KOPT-K1 (cell line): ENCODE data around the gene RALA.
"Not testable (repeated sequence)": the region's sequence is repeated elsewhere in the genome, so short reads cannot be mapped to it uniquely, and the experiment has no call there.

Experiments
- H3K27ac ChIP-seq: fragments of 200-600 bp; sonication (generic); 2 replicates; pipeline ENCODE4 v1.5.1; 2016; ENCODE audit warnings: antibody characterized with exemption, mild to moderate bottlenecking, low read depth, low read length; ENCODE audit not compliant: poor library complexity, severe bottlenecking
- H3K36me3 ChIP-seq: fragments of 200-600 bp; sonication (generic); 2 replicates; pipeline ENCODE4 v1.5.1; 2017; ENCODE audit warnings: antibody characterized with exemption, mild to moderate bottlenecking, low read length, moderate library complexity; ENCODE audit not compliant: insufficient read depth
- H3K9me3 ChIP-seq: fragments of 200-600 bp; sonication (generic); 2 replicates; pipeline ENCODE4 v1.5.1; 2017; ENCODE audit warnings: antibody characterized with exemption, low read length, mild to moderate bottlenecking; ENCODE audit not compliant: insufficient read depth, poor library complexity, severe bottlenecking

The RALA gene

GRCh38 chr7:39678930-39679709 is 55.7 kb downstream of the RALA start:
- no peak overlapping the region for H3K27ac ChIP-seq
- peaks cover 10% of the 10 kb centered on the region for H3K9me3 ChIP-seq
- H3K36me3 ChIP-seq, result no peaks in the 10 kb centered on the region

GRCh38 chr7:39679874-39680273 is 56.5 kb downstream of the RALA start:
- not testable (repeated sequence) for H3K9me3 ChIP-seq, H3K36me3 ChIP-seq, H3K27ac ChIP-seq

GRCh38 chr7:39681887-39682441 is 58.6 kb downstream of the RALA start:
- no peaks in the 10 kb centered on the region for H3K36me3 ChIP-seq
- no peak overlapping the region for H3K27ac ChIP-seq
- peaks cover 3% of the 10 kb centered on the region for H3K9me3 ChIP-seq

- Histone ChIP-seq H3K36me3 (peaks cover 2% of the 10 kb centered on the region; the same call in 1 of the 2 replicates), H3K9me3 (no peaks in the 10 kb centered on the region), H3K27ac (no peak overlapping the region)
Measured at GRCh38 chr7:39683216-39683845, 60.0 kb downstream of the RALA start.

GRCh38 chr7:39686261-39686924 is 63.0 kb downstream of the RALA start:
- Histone ChIP-seq H3K36me3 (peaks cover 24% of the 10 kb centered on the region), H3K9me3 (no peaks in the 10 kb centered on the region), H3K27ac (no peak overlapping the region)

- Histone ChIP-seq H3K9me3 (no peaks in the 10 kb centered on the region), H3K36me3 (peaks cover 34% of the 10 kb centered on the region), H3K27ac (no peak overlapping the region)
Measured at GRCh38 chr7:39688611-39689480, 65.5 kb downstream of the RALA start.

- no peaks in the 10 kb centered on the region for H3K9me3 ChIP-seq
- peaks cover 38% of the 10 kb centered on the region for H3K36me3 ChIP-seq
- H3K27ac ChIP-seq, result no peak overlapping the region
Measured at GRCh38 chr7:39691821-39692220, 68.4 kb downstream of the RALA start.

GRCh38 chr7:39693086-39693485 is 69.7 kb downstream of the RALA start:
- peaks cover 50% of the 10 kb centered on the region for H3K36me3 ChIP-seq
- H3K27ac ChIP-seq, H3K9me3 ChIP-seq: not testable (repeated sequence)

GRCh38 chr7:39693812-39694211 is 70.4 kb downstream of the RALA start:
- no peak overlapping the region for H3K27ac ChIP-seq
- no peaks in the 10 kb centered on the region for H3K9me3 ChIP-seq
- H3K36me3 ChIP-seq, result peaks cover 50% of the 10 kb centered on the region

GRCh38 chr7:39695852-39696586 is 72.6 kb downstream of the RALA start:
- no peaks in the 10 kb centered on the region for H3K9me3 ChIP-seq
- H3K36me3 ChIP-seq, result peaks cover 55% of the 10 kb centered on the region
- no peak overlapping the region for H3K27ac ChIP-seq

- H3K9me3 ChIP-seq, result no peaks in the 10 kb centered on the region
- peaks cover 55% of the 10 kb centered on the region for H3K36me3 ChIP-seq
- H3K27ac ChIP-seq, result no peak overlapping the region
Measured at GRCh38 chr7:39696631-39697030, 73.3 kb downstream of the RALA start.

- Histone ChIP-seq H3K27ac (no peak overlapping the region), H3K9me3 (no peaks in the 10 kb centered on the region), H3K36me3 (peaks cover 49% of the 10 kb centered on the region)
Measured at GRCh38 chr7:39697483-39697882, 74.1 kb downstream of the RALA start.

- Histone ChIP-seq H3K36me3 (peaks cover 49% of the 10 kb centered on the region), H3K9me3 (no peaks in the 10 kb centered on the region), H3K27ac (no peak overlapping the region)
Measured at GRCh38 chr7:39700165-39700564, 76.8 kb downstream of the RALA start.

GRCh38 chr7:39700932-39701331 is 77.6 kb downstream of the RALA start:
- Histone ChIP-seq H3K36me3 (peaks cover 49% of the 10 kb centered on the region), H3K27ac (no peak overlapping the region), H3K9me3 (no peaks in the 10 kb centered on the region)
